ENCODE measurements around the gene C4BPB. TPM values are rescaled to one million over a fixed set of nuclear protein-coding genes. Genes with fewer than 3 reads are reported as not detected.

The C4BPB gene
- total and polyA plus RNA-seq, 2 of the 8 experiments (the other 6 are each of a cell fraction or from before 2014, with no cell fraction given): not detected

DNA sequence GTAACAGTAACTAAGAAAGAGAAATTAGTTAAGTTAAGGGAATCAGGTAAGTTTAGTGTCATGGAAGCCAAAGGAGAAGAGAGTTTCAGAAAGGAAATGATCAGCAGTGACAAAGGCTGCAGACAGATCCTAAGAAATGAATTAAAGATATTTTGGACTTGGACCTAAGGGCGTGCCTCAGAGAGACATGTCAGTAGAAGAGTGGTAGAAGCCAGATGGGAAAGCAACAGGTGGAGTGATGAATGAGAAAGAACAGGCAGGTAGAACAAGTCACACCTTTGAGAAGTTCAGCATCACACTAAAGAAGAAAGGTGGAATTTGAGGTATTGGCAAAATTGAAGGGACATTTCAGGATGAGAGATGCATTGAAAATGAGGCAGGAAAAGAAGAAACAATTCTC, 14.0 kb downstream of the C4BPB start (continued):
- TF ChIP-seq MAX (IDR thresholded peaks at IDR 0.05) (no peak), SIN3A (conservative IDR thresholded peaks at IDR 0.05 in 1 of 2, IDR thresholded peaks at IDR 0.05 in 1 of 2; ENCODE audit: low read depth in 1 of 2, low read length in 2 of 2) (no peak), HDAC6 (IDR thresholded peaks at IDR 0.05; ENCODE audit: low read depth, low read length) (no peak), MAFK (IDR thresholded peaks at IDR 0.05; ENCODE audit: low read depth, low read length) (no peak), ASH2L (IDR thresholded peaks at IDR 0.05; ENCODE audit: low read length) (no peak), SIRT6 (IDR thresholded peaks at IDR 0.05; ENCODE audit: low read length) (no peak)

Data from H1 (cell line).